MG63 (cell line): Measurements from ENCODE around the gene WBP1. TPM values are rescaled to one million over a fixed set of nuclear protein-coding genes. Genes with fewer than 3 reads are reported as not detected.
"Not testable (repeated sequence)": the region's sequence is repeated elsewhere in the genome, so short reads cannot be mapped to it uniquely, and the experiment has no call there.

Source experiments
- DNase-seq: peaks from one replicate; pipeline ENCODE4 v3.0.0-alpha.2; 2020
- H3K27me3 ChIP-seq: fragments of 250-450 bp; sonication (Bioruptor Pico); 2 replicates; pipeline ENCODE4 v1.5.1; 2020; ENCODE audit warnings: mild to moderate bottlenecking, moderate library complexity
- H3K36me3 ChIP-seq: fragments of 250-450 bp; sonication (Bioruptor Pico); 2 replicates; pipeline ENCODE4 v1.5.1; 2020; ENCODE audit warnings: mild to moderate bottlenecking, moderate library complexity
- H3K4me3 ChIP-seq: fragments of 250-450 bp; sonication (Bioruptor Pico); 2 replicates; pipeline ENCODE4 v1.5.1; 2020; ENCODE audit warnings: mild to moderate bottlenecking, moderate library complexity
- H3K9me3 ChIP-seq: fragments of 250-450 bp; sonication (Bioruptor Pico); 2 replicates; pipeline ENCODE4 v1.5.1; 2020; ENCODE audit warnings: mild to moderate bottlenecking, moderate library complexity
- total RNA-seq: library from RNA; depleted of rRNA; stranded (reverse); fragments of >200 nt; shearing (Covaris generic); gene quantifications from 2 replicates; pipeline ENCODE4 v1.2.3, GENCODE V29; 2014; ENCODE audit warnings: low replicate concordance

WBP1 gene
- total RNA-seq, 1 experiment from 2014 or later = 15.4 TPM

- DNase-seq = no peak
- Histone ChIP-seq H3K36me3 (peaks cover 22% of the 10 kb centered on the region), H3K4me3 (no peak overlapping the region), H3K9me3 (no peaks in the 10 kb centered on the region), H3K27me3 (no peaks in the 10 kb centered on the region)
Measured at GRCh38 chr2:74461187-74462053, 3.2 kb downstream of the WBP1 start.

GRCh38 chr2:74462054-74462785, 4.0 kb downstream of the WBP1 start:
- H3K9me3 ChIP-seq = no peaks in the 10 kb centered on the region
- H3K36me3 ChIP-seq = peaks cover 18% of the 10 kb centered on the region
- no peak for DNase-seq
- no peak overlapping the region for H3K4me3 ChIP-seq
- no peaks in the 10 kb centered on the region for H3K27me3 ChIP-seq

- no peak for DNase-seq
- Histone ChIP-seq H3K4me3 (no peak overlapping the region), H3K27me3 (no peaks in the 10 kb centered on the region), H3K9me3 (no peaks in the 10 kb centered on the region), H3K36me3 (peaks cover 18% of the 10 kb centered on the region)
Measured at GRCh38 chr2:74462786-74463105, 4.5 kb downstream of the WBP1 start.

GRCh38 chr2:74464406-74464805, 6.2 kb downstream of the WBP1 start:
- H3K27me3 ChIP-seq = no peaks in the 10 kb centered on the region
- peak overlapping the region; percentile 97 for H3K4me3 ChIP-seq
- H3K9me3 ChIP-seq = no peaks in the 10 kb centered on the region
- peaks cover 18% of the 10 kb centered on the region for H3K36me3 ChIP-seq
- DNase-seq = no peak

GRCh38 chr2:74470742-74471141, 12.5 kb downstream of the WBP1 start:
- not testable (repeated sequence) for H3K9me3 ChIP-seq, DNase-seq, H3K4me3 ChIP-seq, H3K27me3 ChIP-seq
- peaks cover 12% of the 10 kb centered on the region for H3K36me3 ChIP-seq

GRCh38 chr2:74471332-74472065, 13.3 kb downstream of the WBP1 start:
- Histone ChIP-seq H3K9me3 (no peaks in the 10 kb centered on the region), H3K36me3 (peaks cover 16% of the 10 kb centered on the region), H3K27me3 (no peaks in the 10 kb centered on the region), H3K4me3 (peak overlapping the region; percentile 70)
- no peak for DNase-seq

- Histone ChIP-seq H3K27me3 (no peaks in the 10 kb centered on the region), H3K9me3 (no peaks in the 10 kb centered on the region), H3K36me3 (peaks cover 18% of the 10 kb centered on the region), H3K4me3 (peak within 1 kb of the TSS; percentile 70)
- DNase-seq = peak; percentile 94
Measured at GRCh38 chr2:74472086-74472944, 14.1 kb downstream of the WBP1 start, which contains the start of gene MRPL53. TSS of gene MRPL53 (minus strand) at chr2:74472680. CDS start at chr2:74472660, 20 bp downstream.

GRCh38 chr2:74472945-74473258, 14.7 kb downstream of the WBP1 start:
- H3K4me3 ChIP-seq = peak overlapping the region; percentile 70
- DNase-seq = no peak
- no peaks in the 10 kb centered on the region for H3K27me3 ChIP-seq
- H3K9me3 ChIP-seq = no peaks in the 10 kb centered on the region
- peaks cover 22% of the 10 kb centered on the region for H3K36me3 ChIP-seq

- Histone ChIP-seq H3K4me3 (no peak overlapping the region), H3K36me3 (peaks cover 22% of the 10 kb centered on the region), H3K27me3 (no peaks in the 10 kb centered on the region), H3K9me3 (no peaks in the 10 kb centered on the region)
- DNase-seq = no peak
Measured at GRCh38 chr2:74474481-74474880, 16.2 kb downstream of the WBP1 start.

GRCh38 chr2:74474899-74475298, 16.7 kb downstream of the WBP1 start:
- H3K4me3 ChIP-seq = no peak overlapping the region
- H3K36me3 ChIP-seq = peaks cover 25% of the 10 kb centered on the region
- no peak for DNase-seq
- no peaks in the 10 kb centered on the region for H3K27me3 ChIP-seq
- H3K9me3 ChIP-seq = no peaks in the 10 kb centered on the region

GRCh38 chr2:74481431-74481830, 23.2 kb downstream of the WBP1 start:
- peak overlapping the region; percentile 97 for H3K4me3 ChIP-seq
- no peaks in the 10 kb centered on the region for H3K27me3 ChIP-seq
- DNase-seq = no peak

GRCh38 chr2:74481961-74482800, 23.9 kb downstream of the WBP1 start:
- Histone ChIP-seq H3K9me3 (no peaks in the 10 kb centered on the region), H3K4me3 (peak overlapping the region; percentile 97), H3K27me3 (no peaks in the 10 kb centered on the region), H3K36me3 (peaks cover 16% of the 10 kb centered on the region)
- peak; percentile 49 for DNase-seq

More at GRCh38 chr2:74481431-74481830, 23.2 kb downstream of the WBP1 start:
- no peaks in the 10 kb centered on the region for H3K9me3 ChIP-seq
- H3K36me3 ChIP-seq = peaks cover 17% of the 10 kb centered on the region

- Histone ChIP-seq H3K27me3 (no peaks in the 10 kb centered on the region), H3K9me3 (no peaks in the 10 kb centered on the region), H3K4me3 (peak within 1 kb of the TSS; percentile 97), H3K36me3 (peaks cover 11% of the 10 kb centered on the region)
- DNase-seq = peak; percentile 92
Measured at GRCh38 chr2:74482801-74483674, 24.8 kb downstream of the WBP1 start, which contains the start of the genes CCDC142 and TTC31. TSS of gene CCDC142 (minus strand) at chr2:74482998. CDS start at chr2:74482837, 161 bp downstream. TSS of gene TTC31 (plus strand) at chr2:74483081. CDS start at chr2:74483096, 15 bp downstream.

- H3K27me3 ChIP-seq, DNase-seq, H3K9me3 ChIP-seq: not testable (repeated sequence)
- Histone ChIP-seq H3K4me3 (peak overlapping the region; percentile 97), H3K36me3 (peaks cover 11% of the 10 kb centered on the region)
Measured at GRCh38 chr2:74483675-74484164, 25.5 kb downstream of the WBP1 start.
